GM23338 (cell line): ENCODE results near the gene ATP9B. TPM values are rescaled to one million over a fixed set of nuclear protein-coding genes. Genes with fewer than 3 reads are reported as not detected.

Experiments used
- ATAC-seq: fragments of 200-7000 bp; cut with Tn5 transposase; 3 replicates; pipeline ENCODE4 v1.9.1; 2020
- DNase-seq: peaks from one replicate; pipeline ENCODE4 v3.0.0-alpha.2; 2015; ENCODE audit warnings: low spot score
- H2AFZ ChIP-seq: fragments of 200-600 bp; sonication (generic); 2 replicates; pipeline ENCODE4 v1.8.0; 2016; ENCODE audit warnings: antibody characterized with exemption, mild to moderate bottlenecking, moderate library complexity
- H3F3A ChIP-seq: fragments of 200-600 bp; sonication (generic); replicated peaks from 2 replicates; pipeline ENCODE4 v1.8.0; 2017; ENCODE audit warnings: antibody characterized with exemption, mixed run types, low read depth
- H3K27ac ChIP-seq: fragments of 200-600 bp; sonication (generic); 2 replicates; pipeline ENCODE4 v1.6.1; 2016; ENCODE audit warnings: low read depth
- H3K27me3 ChIP-seq: fragments of 200-600 bp; sonication (generic); 2 replicates; pipeline ENCODE4 v1.8.0; 2016; ENCODE audit warnings: mild to moderate bottlenecking, mixed run types, moderate library complexity; ENCODE audit not compliant: insufficient read depth
- H3K36me3 ChIP-seq: fragments of 200-600 bp; sonication (generic); 2 replicates; pipeline ENCODE4 v1.8.0; 2016; ENCODE audit warnings: mild to moderate bottlenecking; ENCODE audit not compliant: insufficient read depth
- H3K4me1 ChIP-seq: fragments of 200-600 bp; sonication (generic); 2 replicates; pipeline ENCODE4 v1.8.0; 2016; ENCODE audit warnings: mild to moderate bottlenecking, moderate library complexity; ENCODE audit not compliant: insufficient read depth
- H3K4me2 ChIP-seq: fragments of 200-600 bp; sonication (generic); 2 replicates; pipeline ENCODE4 v1.7.1; 2017; ENCODE audit warnings: mixed run types
- H3K4me3 ChIP-seq: fragments of 200-600 bp; sonication (generic); 2 replicates; pipeline ENCODE4 v1.6.1; 2016; ENCODE audit warnings: mixed run types
- H3K79me2 ChIP-seq: fragments of 200-600 bp; sonication (generic); replicated peaks from 2 replicates; pipeline ENCODE4 v1.8.0; 2017; ENCODE audit warnings: mild to moderate bottlenecking; ENCODE audit not compliant: insufficient read depth
- H3K9me2 ChIP-seq: fragments of 200-600 bp; sonication (generic); 2 replicates; pipeline ENCODE4 v1.8.0; 2017; ENCODE audit not compliant: insufficient read depth
- H4K20me1 ChIP-seq: fragments of 200-600 bp; sonication (generic); replicated peaks from 2 replicates; pipeline ENCODE4 v1.8.0; 2017; ENCODE audit warnings: mild to moderate bottlenecking; ENCODE audit not compliant: insufficient read depth
- H3K27ac Mint-ChIP-seq: 2 replicates; pipeline ENCODE4 v1.8.0; 2020; ENCODE audit warnings: inconsistent platforms, mild to moderate bottlenecking, moderate library complexity, mixed read lengths
- H3K27me3 Mint-ChIP-seq: 3 replicates; pipeline ENCODE4 v1.8.0; 2022; ENCODE audit warnings: low read depth, mild to moderate bottlenecking, moderate library complexity, mixed read lengths, inconsistent platforms; ENCODE audit not compliant: insufficient read depth, poor library complexity
- H3K36me3 Mint-ChIP-seq: 3 replicates; pipeline ENCODE4 v1.8.0; 2021; ENCODE audit warnings: low read depth, mild to moderate bottlenecking, inconsistent platforms, moderate library complexity, mixed read lengths
- H3K4me1 Mint-ChIP-seq: 3 replicates; pipeline ENCODE4 v1.8.0; 2020; ENCODE audit warnings: mild to moderate bottlenecking, inconsistent platforms, mixed read lengths
- H3K4me3 Mint-ChIP-seq: 3 replicates; pipeline ENCODE4 v1.8.0; 2021; ENCODE audit warnings: moderate library complexity, mild to moderate bottlenecking, inconsistent platforms, mixed read lengths
- H3K9me3 Mint-ChIP-seq: 3 replicates; pipeline ENCODE4 v1.8.0; 2020; ENCODE audit warnings: moderate library complexity, mild to moderate bottlenecking, inconsistent platforms, mixed read lengths
- CREB1 ChIP-seq: fragments of 250-450 bp; sonication (Bioruptor Pico); IDR thresholded peaks from 2 replicates; pipeline ENCODE4 v1.5.0; 2020; ENCODE audit warnings: low read depth, mild to moderate bottlenecking, moderate library complexity
- EZH2 ChIP-seq: fragments of 200-600 bp; sonication (generic); IDR thresholded peaks from one replicate; pipeline ENCODE4 v1.8.0; 2017; ENCODE audit warnings: antibody characterized with exemption, mild to moderate bottlenecking, low read depth; ENCODE audit not compliant: unreplicated experiment
- EZH2phosphoT487 ChIP-seq: fragments of 200-600 bp; sonication (generic); IDR thresholded peaks from one replicate; pipeline ENCODE4 v1.8.1; 2018; ENCODE audit warnings: antibody characterized with exemption; ENCODE audit not compliant: unreplicated experiment
- JUNB ChIP-seq: IDR thresholded peaks from one replicate; pipeline ENCODE4 v1.6.1; 2016; ENCODE audit warnings: antibody characterized with exemption; ENCODE audit not compliant: unreplicated experiment
- NANOG ChIP-seq: IDR thresholded peaks from 2 replicates; pipeline ENCODE4 v1.6.1; 2016; ENCODE audit warnings: antibody characterized with exemption, borderline replicate concordance
- POLR2AphosphoS5 ChIP-seq: IDR thresholded peaks from 2 replicates; pipeline ENCODE4 v1.6.1; 2016; ENCODE audit warnings: antibody characterized with exemption, low read depth
- STAT1 ChIP-seq: IDR thresholded peaks from one replicate; pipeline ENCODE4 v1.6.1; 2016; ENCODE audit warnings: antibody characterized with exemption; ENCODE audit not compliant: unreplicated experiment
- ZNF114 ChIP-seq: fragments of 250-450 bp; sonication (Bioruptor Pico); IDR thresholded peaks from 2 replicates; pipeline ENCODE4 v1.5.0; 2020; ENCODE audit warnings: mild to moderate bottlenecking, moderate library complexity
- ZNF331 ChIP-seq: fragments of 250-450 bp; sonication (Bioruptor Pico); IDR thresholded peaks from 2 replicates; pipeline ENCODE4 v1.5.0; 2020; ENCODE audit warnings: low read depth, mild to moderate bottlenecking, moderate library complexity
- polyA plus RNA-seq: library from polyadenylated mRNA; unstranded; fragments of >200 nt; fragmentation: Nextera tagmentation; extraction: Ambion mirVana; gene quantifications from 2 replicates; pipeline ENCODE4 v1.2.1, GENCODE V29; 2016
- total RNA-seq: library from RNA; depleted of rRNA; stranded (reverse); fragments of >200 nt; shearing (Covaris generic); gene quantifications from 2 replicates; pipeline ENCODE4 v1.2.3, GENCODE V29; 2014
- TF ChIP-seq, protein P1 (sequence below): IDR thresholded peaks from 2 replicates; pipeline ENCODE4 v1.6.1; 2016; ENCODE audit warnings: antibody characterized with exemption
- TF ChIP-seq, protein P2 (sequence below), 2 experiments: fragments of 200-600 bp in 1 of 2; sonication (generic) in 1 of 2; conservative IDR thresholded peaks; 2 replicates each; pipeline versions ENCODE4 v1.5.1 to v1.6.1; 2016 to 2017; ENCODE audit warnings: antibody characterized with exemption in 2 of 2, low read depth in 2 of 2, mild to moderate bottlenecking in 2 of 2, moderate library complexity in 1 of 2
- TF ChIP-seq, protein P3 (sequence below): IDR thresholded peaks from one replicate; pipeline ENCODE4 v1.6.1; 2018; ENCODE audit warnings: antibody characterized with exemption; ENCODE audit not compliant: unreplicated experiment
- TF ChIP-seq, protein P4 (sequence below): fragments of 250-450 bp; sonication (Bioruptor Pico); IDR thresholded peaks from 2 replicates; pipeline ENCODE4 v1.5.0; 2020; ENCODE audit warnings: mild to moderate bottlenecking, moderate library complexity

The ATP9B gene
- total and polyA plus RNA-seq, 2 experiments from 2014 or later = 14.2 to 25.6 TPM

DNA sequence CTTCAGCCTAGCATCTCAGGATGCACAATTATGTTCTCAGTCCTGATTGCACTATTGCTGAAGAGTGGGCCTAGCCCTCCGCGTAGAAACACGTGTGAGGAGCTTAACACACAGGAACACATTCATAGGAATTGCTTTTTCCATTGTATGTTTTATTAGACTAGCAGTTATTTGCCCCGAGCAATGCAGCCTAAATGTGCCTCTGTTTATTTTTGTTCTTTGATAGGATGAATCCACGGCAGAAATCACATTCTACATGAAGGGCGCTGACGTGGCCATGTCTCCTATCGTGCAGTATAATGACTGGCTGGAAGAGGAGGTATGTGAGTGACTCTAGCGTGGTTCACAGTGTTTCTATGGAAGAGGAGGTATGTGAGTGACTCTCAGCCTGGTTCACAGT lies 260.6 kb downstream of the ATP9B start:
- no peaks in the 10 kb centered on the region for H3K9me2 ChIP-seq
- Mint-ChIP-seq H3K4me1 (peaks cover 10% of the 10 kb centered on the region), H3K36me3 (peaks cover 29% of the 10 kb centered on the region), H3K9me3 (peaks cover 13% of the 10 kb centered on the region), H3K27ac (no peak overlapping the region), H3K27me3 (peaks cover 9% of the 10 kb centered on the region), H3K4me3 (no peak overlapping the region)
- no peak overlapping the region for H3K4me2 ChIP-seq
- DNase-seq = no peak
- H3K27ac ChIP-seq = no peak overlapping the region
- H3K4me1 ChIP-seq = no peaks in the 10 kb centered on the region
- no peaks in the 10 kb centered on the region for H3K79me2 ChIP-seq
- H3K27me3 ChIP-seq = no peaks in the 10 kb centered on the region
- ATAC-seq = no peak
- no peak overlapping the region for H3K4me3 ChIP-seq
- no peaks in the 10 kb centered on the region; the same call in 1 of the 2 replicates for H3F3A ChIP-seq
- H2AFZ ChIP-seq = no peak overlapping the region
- no peaks in the 10 kb centered on the region for H3K36me3 ChIP-seq
- TF ChIP-seq CREB1 (CRISPR knock-in tag) = no peak
- no peak for TF ChIP-seq ZNF114 (CRISPR knock-in tag)
- TF ChIP-seq, protein P1, sequence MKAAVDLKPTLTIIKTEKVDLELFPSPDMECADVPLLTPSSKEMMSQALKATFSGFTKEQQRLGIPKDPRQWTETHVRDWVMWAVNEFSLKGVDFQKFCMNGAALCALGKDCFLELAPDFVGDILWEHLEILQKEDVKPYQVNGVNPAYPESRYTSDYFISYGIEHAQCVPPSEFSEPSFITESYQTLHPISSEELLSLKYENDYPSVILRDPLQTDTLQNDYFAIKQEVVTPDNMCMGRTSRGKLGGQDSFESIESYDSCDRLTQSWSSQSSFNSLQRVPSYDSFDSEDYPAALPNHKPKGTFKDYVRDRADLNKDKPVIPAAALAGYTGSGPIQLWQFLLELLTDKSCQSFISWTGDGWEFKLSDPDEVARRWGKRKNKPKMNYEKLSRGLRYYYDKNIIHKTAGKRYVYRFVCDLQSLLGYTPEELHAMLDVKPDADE = no peak
- TF ChIP-seq, protein P2, sequence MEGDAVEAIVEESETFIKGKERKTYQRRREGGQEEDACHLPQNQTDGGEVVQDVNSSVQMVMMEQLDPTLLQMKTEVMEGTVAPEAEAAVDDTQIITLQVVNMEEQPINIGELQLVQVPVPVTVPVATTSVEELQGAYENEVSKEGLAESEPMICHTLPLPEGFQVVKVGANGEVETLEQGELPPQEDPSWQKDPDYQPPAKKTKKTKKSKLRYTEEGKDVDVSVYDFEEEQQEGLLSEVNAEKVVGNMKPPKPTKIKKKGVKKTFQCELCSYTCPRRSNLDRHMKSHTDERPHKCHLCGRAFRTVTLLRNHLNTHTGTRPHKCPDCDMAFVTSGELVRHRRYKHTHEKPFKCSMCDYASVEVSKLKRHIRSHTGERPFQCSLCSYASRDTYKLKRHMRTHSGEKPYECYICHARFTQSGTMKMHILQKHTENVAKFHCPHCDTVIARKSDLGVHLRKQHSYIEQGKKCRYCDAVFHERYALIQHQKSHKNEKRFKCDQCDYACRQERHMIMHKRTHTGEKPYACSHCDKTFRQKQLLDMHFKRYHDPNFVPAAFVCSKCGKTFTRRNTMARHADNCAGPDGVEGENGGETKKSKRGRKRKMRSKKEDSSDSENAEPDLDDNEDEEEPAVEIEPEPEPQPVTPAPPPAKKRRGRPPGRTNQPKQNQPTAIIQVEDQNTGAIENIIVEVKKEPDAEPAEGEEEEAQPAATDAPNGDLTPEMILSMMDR (conservative IDR thresholded peaks at IDR 0.05; ENCODE audit: low read depth in 2 of 2) = no peak
- no peak for TF ChIP-seq EZH2phosphoT487
- TF ChIP-seq, protein P3, sequence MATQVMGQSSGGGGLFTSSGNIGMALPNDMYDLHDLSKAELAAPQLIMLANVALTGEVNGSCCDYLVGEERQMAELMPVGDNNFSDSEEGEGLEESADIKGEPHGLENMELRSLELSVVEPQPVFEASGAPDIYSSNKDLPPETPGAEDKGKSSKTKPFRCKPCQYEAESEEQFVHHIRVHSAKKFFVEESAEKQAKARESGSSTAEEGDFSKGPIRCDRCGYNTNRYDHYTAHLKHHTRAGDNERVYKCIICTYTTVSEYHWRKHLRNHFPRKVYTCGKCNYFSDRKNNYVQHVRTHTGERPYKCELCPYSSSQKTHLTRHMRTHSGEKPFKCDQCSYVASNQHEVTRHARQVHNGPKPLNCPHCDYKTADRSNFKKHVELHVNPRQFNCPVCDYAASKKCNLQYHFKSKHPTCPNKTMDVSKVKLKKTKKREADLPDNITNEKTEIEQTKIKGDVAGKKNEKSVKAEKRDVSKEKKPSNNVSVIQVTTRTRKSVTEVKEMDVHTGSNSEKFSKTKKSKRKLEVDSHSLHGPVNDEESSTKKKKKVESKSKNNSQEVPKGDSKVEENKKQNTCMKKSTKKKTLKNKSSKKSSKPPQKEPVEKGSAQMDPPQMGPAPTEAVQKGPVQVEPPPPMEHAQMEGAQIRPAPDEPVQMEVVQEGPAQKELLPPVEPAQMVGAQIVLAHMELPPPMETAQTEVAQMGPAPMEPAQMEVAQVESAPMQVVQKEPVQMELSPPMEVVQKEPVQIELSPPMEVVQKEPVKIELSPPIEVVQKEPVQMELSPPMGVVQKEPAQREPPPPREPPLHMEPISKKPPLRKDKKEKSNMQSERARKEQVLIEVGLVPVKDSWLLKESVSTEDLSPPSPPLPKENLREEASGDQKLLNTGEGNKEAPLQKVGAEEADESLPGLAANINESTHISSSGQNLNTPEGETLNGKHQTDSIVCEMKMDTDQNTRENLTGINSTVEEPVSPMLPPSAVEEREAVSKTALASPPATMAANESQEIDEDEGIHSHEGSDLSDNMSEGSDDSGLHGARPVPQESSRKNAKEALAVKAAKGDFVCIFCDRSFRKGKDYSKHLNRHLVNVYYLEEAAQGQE = no peak
- no peak for TF ChIP-seq JUNB
- no peak for TF ChIP-seq POLR2AphosphoS5
- TF ChIP-seq ZNF331 (CRISPR knock-in tag) = no peak
- no peak for TF ChIP-seq NANOG
- TF ChIP-seq, protein P4, sequence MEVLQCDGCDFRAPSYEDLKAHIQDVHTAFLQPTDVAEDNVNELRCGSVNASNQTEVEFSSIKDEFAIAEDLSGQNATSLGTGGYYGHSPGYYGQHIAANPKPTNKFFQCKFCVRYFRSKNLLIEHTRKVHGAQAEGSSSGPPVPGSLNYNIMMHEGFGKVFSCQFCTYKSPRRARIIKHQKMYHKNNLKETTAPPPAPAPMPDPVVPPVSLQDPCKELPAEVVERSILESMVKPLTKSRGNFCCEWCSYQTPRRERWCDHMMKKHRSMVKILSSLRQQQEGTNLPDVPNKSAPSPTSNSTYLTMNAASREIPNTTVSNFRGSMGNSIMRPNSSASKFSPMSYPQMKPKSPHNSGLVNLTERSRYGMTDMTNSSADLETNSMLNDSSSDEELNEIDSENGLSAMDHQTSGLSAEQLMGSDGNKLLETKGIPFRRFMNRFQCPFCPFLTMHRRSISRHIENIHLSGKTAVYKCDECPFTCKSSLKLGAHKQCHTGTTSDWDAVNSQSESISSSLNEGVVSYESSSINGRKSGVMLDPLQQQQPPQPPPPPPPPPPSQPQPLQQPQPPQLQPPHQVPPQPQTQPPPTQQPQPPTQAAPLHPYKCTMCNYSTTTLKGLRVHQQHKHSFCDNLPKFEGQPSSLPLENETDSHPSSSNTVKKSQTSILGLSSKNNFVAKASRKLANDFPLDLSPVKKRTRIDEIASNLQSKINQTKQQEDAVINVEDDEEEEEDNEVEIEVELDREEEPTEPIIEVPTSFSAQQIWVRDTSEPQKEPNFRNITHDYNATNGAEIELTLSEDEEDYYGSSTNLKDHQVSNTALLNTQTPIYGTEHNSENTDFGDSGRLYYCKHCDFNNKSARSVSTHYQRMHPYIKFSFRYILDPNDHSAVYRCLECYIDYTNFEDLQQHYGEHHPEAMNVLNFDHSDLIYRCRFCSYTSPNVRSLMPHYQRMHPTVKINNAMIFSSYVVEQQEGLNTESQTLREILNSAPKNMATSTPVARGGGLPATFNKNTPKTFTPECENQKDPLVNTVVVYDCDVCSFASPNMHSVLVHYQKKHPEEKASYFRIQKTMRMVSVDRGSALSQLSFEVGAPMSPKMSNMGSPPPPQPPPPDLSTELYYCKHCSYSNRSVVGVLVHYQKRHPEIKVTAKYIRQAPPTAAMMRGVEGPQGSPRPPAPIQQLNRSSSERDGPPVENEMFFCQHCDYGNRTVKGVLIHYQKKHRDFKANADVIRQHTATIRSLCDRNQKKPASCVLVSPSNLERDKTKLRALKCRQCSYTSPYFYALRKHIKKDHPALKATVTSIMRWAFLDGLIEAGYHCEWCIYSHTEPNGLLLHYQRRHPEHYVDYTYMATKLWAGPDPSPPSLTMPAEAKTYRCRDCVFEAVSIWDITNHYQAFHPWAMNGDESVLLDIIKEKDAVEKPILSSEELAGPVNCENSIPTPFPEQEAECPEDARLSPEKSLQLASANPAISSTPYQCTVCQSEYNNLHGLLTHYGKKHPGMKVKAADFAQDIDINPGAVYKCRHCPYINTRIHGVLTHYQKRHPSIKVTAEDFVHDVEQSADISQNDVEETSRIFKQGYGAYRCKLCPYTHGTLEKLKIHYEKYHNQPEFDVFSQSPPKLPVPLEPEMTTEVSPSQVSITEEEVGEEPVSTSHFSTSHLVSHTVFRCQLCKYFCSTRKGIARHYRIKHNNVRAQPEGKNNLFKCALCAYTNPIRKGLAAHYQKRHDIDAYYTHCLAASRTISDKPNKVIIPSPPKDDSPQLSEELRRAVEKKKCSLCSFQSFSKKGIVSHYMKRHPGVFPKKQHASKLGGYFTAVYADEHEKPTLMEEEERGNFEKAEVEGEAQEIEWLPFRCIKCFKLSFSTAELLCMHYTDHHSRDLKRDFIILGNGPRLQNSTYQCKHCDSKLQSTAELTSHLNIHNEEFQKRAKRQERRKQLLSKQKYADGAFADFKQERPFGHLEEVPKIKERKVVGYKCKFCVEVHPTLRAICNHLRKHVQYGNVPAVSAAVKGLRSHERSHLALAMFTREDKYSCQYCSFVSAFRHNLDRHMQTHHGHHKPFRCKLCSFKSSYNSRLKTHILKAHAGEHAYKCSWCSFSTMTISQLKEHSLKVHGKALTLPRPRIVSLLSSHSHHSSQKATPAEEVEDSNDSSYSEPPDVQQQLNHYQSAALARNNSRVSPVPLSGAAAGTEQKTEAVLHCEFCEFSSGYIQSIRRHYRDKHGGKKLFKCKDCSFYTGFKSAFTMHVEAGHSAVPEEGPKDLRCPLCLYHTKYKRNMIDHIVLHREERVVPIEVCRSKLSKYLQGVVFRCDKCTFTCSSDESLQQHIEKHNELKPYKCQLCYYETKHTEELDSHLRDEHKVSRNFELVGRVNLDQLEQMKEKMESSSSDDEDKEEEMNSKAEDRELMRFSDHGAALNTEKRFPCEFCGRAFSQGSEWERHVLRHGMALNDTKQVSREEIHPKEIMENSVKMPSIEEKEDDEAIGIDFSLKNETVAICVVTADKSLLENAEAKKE (CRISPR knock-in tag) = no peak
- no peak for TF ChIP-seq STAT1
- no peak for TF ChIP-seq EZH2
- H4K20me1 ChIP-seq = no peaks in the 10 kb centered on the region
